Aorta (tissue), 5 donors: ENCODE results near the gene MYCBP2. TPM values are rescaled to one million over a fixed set of nuclear protein-coding genes. Genes with fewer than 3 reads are reported as not detected.
"Not testable (repeated sequence)": the region's sequence is repeated elsewhere in the genome, so short reads cannot be mapped to it uniquely, and the experiment has no call there.

Source experiments
- ATAC-seq: fragments of 200-7000 bp; cut with Tn5 transposase; one replicate; pipeline ENCODE4 v1.9.1; 2022; ENCODE audit warnings: moderate library complexity; ENCODE audit not compliant: low FRiP score
- DNase-seq, 2 donors: peaks; one replicate each; pipeline ENCODE4 v3.0.0-alpha.2; 2020
- H3K27ac ChIP-seq, 2 donors: one replicate each; pipeline ENCODE4 v1.5.1; 2013; ENCODE audit warnings: low read length in 2 of 2, mild to moderate bottlenecking in 2 of 2, moderate library complexity in 2 of 2, control low read depth in 1 of 2, inconsistent platforms in 1 of 2, low read depth in 1 of 2
- H3K27me3 ChIP-seq, 2 donors: one replicate each; pipeline ENCODE4 v1.6.1; 2013; ENCODE audit warnings: control low read depth in 1 of 2, low read length in 1 of 2, mild to moderate bottlenecking in 1 of 2, moderate library complexity in 1 of 2; ENCODE audit not compliant: insufficient read depth in 2 of 2, control insufficient read depth in 1 of 2
- H3K36me3 ChIP-seq, 2 donors: one replicate each; pipeline ENCODE4 v1.6.1; 2013; ENCODE audit warnings: control low read depth in 1 of 2, low read length in 1 of 2, mild to moderate bottlenecking in 1 of 2; ENCODE audit not compliant: insufficient read depth in 2 of 2, control insufficient read depth in 1 of 2
- H3K4me1 ChIP-seq, 2 donors: one replicate each; pipeline ENCODE4 v1.6.1; 2013; ENCODE audit warnings: low read length in 2 of 2, control low read depth in 1 of 2, mild to moderate bottlenecking in 1 of 2, moderate library complexity in 1 of 2; ENCODE audit not compliant: insufficient read depth in 2 of 2, control insufficient read depth in 1 of 2
- H3K4me3 ChIP-seq, 2 donors: one replicate each; pipeline ENCODE4 v1.5.1; 2013; ENCODE audit warnings: low read length in 2 of 2, control low read depth in 1 of 2, mild to moderate bottlenecking in 1 of 2
- H3K9me3 ChIP-seq: one replicate; pipeline ENCODE4 v1.6.1; 2013; ENCODE audit warnings: mild to moderate bottlenecking, low read length; ENCODE audit not compliant: control insufficient read depth
- WGBS, 2 donors: extraction: QIAGEN DNeasy Blood & Tissue Kit; methylation state at CpG; one replicate each; pipeline ENCODE4 v1.1.7; 2013; 5-methylcytosine and 5-hydroxymethylcytosine counted together
- intact Hi-C, 2 donors: fragments of 100-400 bp; cut with DNase I; formaldehyde crosslinking; loops; one replicate each; pipeline versions ENCODE4 v1.14.2 to v1.15.0; 2022
- polyA plus RNA-seq, 2 donors: library from polyadenylated mRNA; stranded (reverse); fragments of 200-250 nt; gene quantifications; one replicate each; pipeline ENCODE4 v1.2.3, GENCODE V29; 2013
- total RNA-seq, 2 donors: library from RNA; stranded (reverse); fragmentation: NEBNext Ultra II Directional; extraction: Animal tissue kit (Norgen Biotek cat#: 25700); gene quantifications; one replicate each; pipeline ENCODE4 v1.2.1, GENCODE V29; 2021
- donor health status: healthy with polysubstance abuse.
- donor health status: Bipolar disorder and iron deficiency.
- donor health status: DM: no; HTN: no; CAD: no.
- donor health status: DM: no; HTN: no; CAD: no.
- donor health status: DM: yes; HTN: yes; CAD: no.

Gene MYCBP2
- total and polyA plus RNA-seq, 4 donors, result 8.1 to 166 (median 96.1) TPM

DNA sequence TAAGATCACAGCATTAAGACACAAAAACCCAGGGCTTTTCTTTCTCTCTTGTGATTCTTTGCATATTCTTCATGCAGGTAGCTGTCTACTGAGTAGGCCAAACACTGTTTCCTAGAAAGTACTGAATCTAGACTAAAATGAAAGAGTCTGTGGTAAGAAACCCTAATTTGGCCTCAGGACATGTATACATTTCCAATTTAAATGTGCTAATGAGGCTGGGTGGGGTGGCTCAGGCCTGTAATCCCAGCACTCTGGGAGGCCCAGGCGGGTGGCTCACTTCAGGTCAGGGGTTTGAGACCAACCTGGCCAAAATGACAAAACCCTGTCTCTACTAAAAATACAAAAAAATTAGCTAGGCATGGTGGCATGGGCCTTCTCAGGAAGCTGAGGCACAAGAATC is 57.8 kb downstream of the MYCBP2 start:
- H3K36me3 ChIP-seq, result peaks cover 0 to 2% of the 10 kb centered on the region in 2 donors
- DNase-seq (no peak), ATAC-seq (no peak)
- intact Hi-C loops, result no loop called here
- WGBS, 2 donors, result 96 to 100% methylated on average over 1 of the region's 1 CpG
- no peaks in the 10 kb centered on the region for H3K4me1 ChIP-seq
- no peaks in the 10 kb centered on the region for H3K9me3 ChIP-seq
- H3K4me3 ChIP-seq, result no peak overlapping the region
- H3K27me3 ChIP-seq, result no peaks in the 10 kb centered on the region
- H3K27ac ChIP-seq, result no peak overlapping the region

DNA sequence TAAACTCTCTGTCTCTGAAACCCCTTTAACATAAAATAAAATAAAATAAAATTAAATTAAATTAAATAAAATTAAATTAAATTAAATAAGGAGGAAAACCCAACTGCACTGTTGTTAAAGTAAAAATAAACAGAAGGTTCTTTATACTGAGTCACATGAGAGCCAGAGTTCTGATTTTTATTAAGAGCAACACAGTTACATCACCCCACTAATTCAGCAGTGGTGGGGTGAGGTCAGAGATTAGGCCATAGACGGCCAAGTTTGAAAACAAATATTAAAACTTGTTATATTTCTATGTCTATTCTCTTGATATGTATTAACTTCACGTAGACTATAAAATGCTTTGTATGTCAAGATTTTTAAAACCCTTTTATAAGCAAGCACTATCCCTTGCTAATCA is 59.5 kb downstream of the MYCBP2 start:
- Histone ChIP-seq H3K4me1 (no peaks in the 10 kb centered on the region), H3K4me3 (no peak overlapping the region), H3K27ac (no peak overlapping the region), H3K27me3 (no peaks in the 10 kb centered on the region), H3K36me3 (no peaks in the 10 kb centered on the region), H3K9me3 (no peaks in the 10 kb centered on the region)
- WGBS, 2 donors, result 41 to 55% methylated on average over 2 of the region's 2 CpGs
- ATAC-seq (no peak), DNase-seq (no peak)
- intact Hi-C loops, result no loop called here

DNA sequence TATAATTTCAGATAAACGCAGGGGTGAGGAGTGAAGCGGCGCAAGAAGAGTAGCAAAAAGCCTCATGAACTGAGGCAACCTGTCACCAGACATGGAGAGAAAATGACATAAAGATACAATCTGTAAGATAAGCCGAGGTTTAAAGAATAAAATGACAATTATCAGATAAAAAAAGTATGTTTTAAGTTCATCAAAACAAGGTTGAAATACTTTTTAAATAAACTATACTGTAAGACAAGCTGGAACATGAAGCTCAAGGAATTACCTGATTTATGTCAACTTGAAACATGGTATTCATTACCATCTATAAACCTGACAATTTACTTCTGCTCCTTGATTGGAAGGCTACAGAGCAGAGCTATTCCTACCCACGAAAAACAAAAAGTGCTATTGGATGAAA is 61.6 kb downstream of the MYCBP2 start:
- DNase-seq, result no peak
- Histone ChIP-seq H3K27ac (no peak overlapping the region), H3K27me3 (no peaks in the 10 kb centered on the region), H3K36me3 (no peaks in the 10 kb centered on the region), H3K4me3 (no peak overlapping the region), H3K9me3 (no peaks in the 10 kb centered on the region), H3K4me1 (no peaks in the 10 kb centered on the region)
- WGBS, 2 donors, result 88 to 89% methylated on average over 5 of the region's 5 CpGs
- no peak for ATAC-seq
- intact Hi-C loops, result no loop called here

DNA sequence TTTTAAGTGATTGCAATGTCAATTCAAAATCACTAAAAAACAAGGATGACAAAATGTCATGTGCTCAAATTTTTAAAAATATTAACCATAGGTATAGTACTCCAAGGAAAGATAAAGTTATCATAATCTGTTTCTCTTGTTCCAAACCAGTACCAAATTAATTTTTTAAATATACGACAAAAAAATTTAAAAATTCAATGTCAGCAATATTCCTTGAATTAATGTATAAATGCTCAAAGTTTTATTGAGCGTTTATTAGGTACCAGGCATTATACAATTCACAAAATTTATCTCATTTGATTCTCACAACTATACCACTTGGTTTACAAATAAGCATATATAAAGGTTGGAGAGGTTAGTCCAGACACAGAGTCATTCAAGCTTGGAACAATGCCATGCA is 64.7 kb downstream of the MYCBP2 start:
- DNase-seq (no peak), ATAC-seq (no peak)
- Histone ChIP-seq H3K27ac (no peak overlapping the region), H3K4me1 (no peaks in the 10 kb centered on the region), H3K4me3 (no peak overlapping the region), H3K36me3 (peaks cover 3 to 4% of the 10 kb centered on the region in 2 donors), H3K9me3 (no peaks in the 10 kb centered on the region), H3K27me3 (no peaks in the 10 kb centered on the region)
- WGBS, 2 donors, result 98 to 100% methylated on average over 2 of the region's 2 CpGs
- intact Hi-C loops, result no loop called here

DNA sequence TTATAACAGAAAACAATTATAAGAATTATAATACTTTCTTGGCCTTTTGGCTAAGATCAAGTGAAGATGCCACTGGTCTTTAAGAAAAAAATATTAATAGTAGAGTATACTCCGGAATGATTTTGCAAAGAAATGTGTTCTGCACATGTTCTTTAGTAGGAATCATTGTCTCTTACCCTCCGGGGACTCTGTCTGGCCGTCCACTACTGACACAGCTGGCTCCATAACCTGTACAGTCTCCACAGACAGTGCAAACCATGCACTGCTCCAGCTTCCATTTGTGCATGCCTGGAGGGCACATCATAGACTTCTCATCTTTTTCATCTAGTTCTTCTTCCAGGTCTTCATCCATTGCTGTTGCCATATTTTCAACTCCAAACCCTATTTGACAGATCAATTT is 75.9 kb downstream of the MYCBP2 start:
- ATAC-seq, result no peak
- intact Hi-C loops, result no loop called here

DNA sequence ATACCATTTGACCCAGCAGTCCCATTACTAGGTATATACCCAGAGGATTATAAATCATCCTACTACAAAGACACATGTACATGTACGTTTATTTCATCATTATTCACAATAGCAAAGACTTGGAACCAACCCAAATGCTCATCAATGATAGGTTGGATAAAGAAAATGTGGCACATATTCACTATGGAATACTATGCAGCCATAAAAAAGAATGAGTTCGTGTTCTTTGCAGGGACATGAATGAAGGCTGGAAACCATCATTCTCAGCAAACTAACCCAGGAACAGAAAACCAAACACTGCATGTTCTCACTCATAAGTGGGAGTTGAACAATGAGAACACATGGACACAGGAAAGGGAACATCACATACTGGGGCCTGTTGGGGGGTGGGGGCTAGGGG is 81.7 kb downstream of the MYCBP2 start:
- H3K36me3 ChIP-seq, ATAC-seq, H3K4me3 ChIP-seq, intact Hi-C loops, DNase-seq, H3K9me3 ChIP-seq, H3K27me3 ChIP-seq, H3K4me1 ChIP-seq, H3K27ac ChIP-seq: not testable (repeated sequence)
- WGBS, 2 donors, result 90 to 95% methylated on average over 2 of the region's 2 CpGs

More for the DNA sequence above, 75.9 kb downstream of the MYCBP2 start:
- no peak overlapping the region for H3K4me3 ChIP-seq
- no peaks in the 10 kb centered on the region for H3K9me3 ChIP-seq
- no peaks in the 10 kb centered on the region for H3K36me3 ChIP-seq
- 89 to 92% methylated on average over 3 of the region's 3 CpGs for WGBS, 2 donors
- H3K27ac ChIP-seq, result no peak overlapping the region
- no peaks in the 10 kb centered on the region for H3K27me3 ChIP-seq
- DNase-seq, result no peak
- H3K4me1 ChIP-seq, result no peaks in the 10 kb centered on the region

DNA sequence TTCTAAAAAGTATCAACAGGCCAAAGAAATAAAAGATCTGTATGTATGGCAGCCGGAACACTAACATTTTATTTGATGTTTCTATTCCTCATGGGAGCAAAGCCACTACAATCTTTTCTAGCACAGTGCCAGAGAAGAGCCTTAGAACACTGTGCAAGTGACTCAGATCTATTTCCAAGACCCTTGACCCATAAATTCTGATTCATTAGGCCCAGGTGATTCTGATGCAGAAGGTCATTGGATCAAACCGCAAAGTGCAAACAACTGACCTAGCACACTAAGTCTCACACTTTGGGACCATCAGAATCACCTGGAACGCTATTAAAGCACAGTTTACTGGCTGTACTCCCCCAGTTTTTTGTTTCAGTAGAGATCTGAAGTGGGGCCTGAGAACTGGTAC is 87.6 kb downstream of the MYCBP2 start:
- 92 to 95% methylated on average over 3 of the region's 3 CpGs for WGBS, 2 donors
- Histone ChIP-seq H3K9me3 (no peaks in the 10 kb centered on the region), H3K27me3 (no peaks in the 10 kb centered on the region), H3K4me1 (no peaks in the 10 kb centered on the region), H3K4me3 (no peak overlapping the region), H3K27ac (no peak overlapping the region), H3K36me3 (peaks cover 0 to 5% of the 10 kb centered on the region in 2 donors)
- intact Hi-C loops, result no loop called here
- ATAC-seq (no peak), DNase-seq (no peak)

DNA sequence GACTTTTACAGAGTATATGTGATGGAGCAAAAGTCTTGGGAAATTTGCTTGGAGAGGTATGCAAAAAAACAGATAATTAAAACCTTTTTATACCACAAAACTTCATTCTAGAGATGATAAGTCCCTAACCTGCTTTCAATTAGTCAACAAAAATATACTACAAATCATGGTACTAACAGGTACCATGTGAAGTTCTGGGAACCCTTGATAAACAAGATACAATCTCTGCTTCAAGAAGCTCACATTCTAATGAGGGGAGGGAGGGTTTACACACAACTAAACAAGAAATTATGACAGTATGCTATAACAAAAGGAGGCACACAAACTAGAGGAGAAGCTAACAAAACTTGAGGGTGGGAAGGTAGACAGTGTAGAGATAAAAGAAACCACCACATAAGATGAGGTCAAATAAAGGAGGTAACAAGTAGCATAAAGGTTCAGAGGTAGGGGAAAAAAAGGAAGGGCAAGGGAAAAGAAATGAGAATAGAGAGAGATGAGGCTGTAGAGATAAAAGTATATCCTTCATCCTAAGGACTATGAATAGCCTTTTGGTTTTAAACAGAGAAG is 91.4 kb downstream of the MYCBP2 start:
- Histone ChIP-seq H3K27ac (no peak overlapping the region), H3K4me1 (no peaks in the 10 kb centered on the region), H3K36me3 (peaks cover 0 to 6% of the 10 kb centered on the region in 2 donors), H3K9me3 (no peaks in the 10 kb centered on the region), H3K27me3 (no peaks in the 10 kb centered on the region), H3K4me3 (no peak overlapping the region)
- ATAC-seq (no peak), DNase-seq (no peak)
- intact Hi-C loops, result no loop called here

DNA sequence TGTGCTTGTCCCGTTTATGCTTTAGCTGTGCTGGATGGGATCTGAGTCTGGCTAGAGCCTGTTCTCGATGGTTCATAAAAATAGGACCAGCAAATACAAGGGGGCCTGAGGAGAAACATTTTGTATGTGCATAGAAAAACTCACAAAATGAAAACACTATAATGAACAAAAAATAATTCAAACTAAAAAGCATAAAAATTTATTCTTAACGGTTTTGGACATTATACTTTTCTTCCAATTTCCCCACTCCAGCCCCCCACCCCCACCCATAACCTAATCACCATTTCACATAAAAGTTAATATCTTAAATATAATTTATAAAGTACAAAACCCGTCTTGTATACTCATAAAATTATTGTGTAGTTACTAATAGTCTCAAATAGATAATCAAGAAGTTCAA is 93.7 kb downstream of the MYCBP2 start:
- H3K4me3 ChIP-seq, result no peak overlapping the region
- no peak for DNase-seq
- no peak overlapping the region for H3K27ac ChIP-seq
- H3K27me3 ChIP-seq, result no peaks in the 10 kb centered on the region
- intact Hi-C loops, result no loop called here
- no peaks in the 10 kb centered on the region for H3K4me1 ChIP-seq
- peaks cover 0 to 5% of the 10 kb centered on the region in 2 donors for H3K36me3 ChIP-seq
- H3K9me3 ChIP-seq, result no peaks in the 10 kb centered on the region
- WGBS, 2 donors, result 88 to 92% methylated on average over 4 of the region's 4 CpGs
- ATAC-seq, result no peak
